A549 treated with DMSO at 1 μM for 4 hours (cell line): ENCODE results near the gene TDRD10. TPM values are rescaled to one million over a fixed set of nuclear protein-coding genes. Genes with fewer than 3 reads are reported as not detected.

Experiments
- total RNA-seq: library from RNA; stranded (reverse); fragments of 200-300 nt; extraction: Qiagen RNA extraction; gene quantifications from 5 replicates; pipeline ENCODE4 v1.2.3, GENCODE V29; 2022; ENCODE audit warnings: low read depth

The TDRD10 gene
- not detected in 5 replicates for total RNA-seq

GRCh38 chr1:154502066-154502743 lies at the start of gene TDRD10, which contains the start of gene SHE:
TDRD10 (plus strand) TSS chr1:154502219; CDS start chr1:154506904, 4,685 bp downstream.
SHE (minus strand) TSS chr1:154502412; CDS start chr1:154502026, 386 bp downstream.

GRCh38 chr1:154557939-154558719 lies 56.1 kb downstream of the TDRD10 start, which contains the start of gene UBE2Q1:
UBE2Q1 (minus strand) TSS chr1:154558662; CDS start chr1:154558553, 109 bp downstream.

GRCh38 chr1:154567386-154568156 lies 65.6 kb downstream of the TDRD10 start, which contains the start of gene CHRNB2:
CHRNB2 (plus strand) TSS chr1:154567778; CDS start chr1:154568045, 267 bp downstream.

Other genes with a start within 250 kb of the TDRD10 start
- gene HAX1, start 229.6 kb upstream of the TDRD10 start, total RNA-seq = 92.5 to 103 TPM (median 96.8 TPM) in 5 replicates
- not detected in 5 replicates for gene AQP10, start 181.1 kb upstream of the TDRD10 start, total RNA-seq
- 25.7 to 37.6 TPM (median 31.0 TPM) in 5 replicates for gene ATP8B2, start 176.7 kb upstream of the TDRD10 start, total RNA-seq
- 10.6 to 15.0 TPM (median 12.2 TPM) in 5 replicates for gene IL6R, start 96.9 kb upstream of the TDRD10 start, total RNA-seq
- gene SHE, start 193 bp downstream of the TDRD10 start, total RNA-seq = 0.03 to 0.11 TPM (median 0.06 TPM) in 4 of 5 replicates, not detected in the other
- gene UBE2Q1, start 56.4 kb downstream of the TDRD10 start, total RNA-seq = 45.2 to 67.4 TPM (median 63.7 TPM) in 5 replicates
- gene CHRNB2, start 65.6 kb downstream of the TDRD10 start, total RNA-seq = 0.36 to 0.45 TPM (median 0.41 TPM) in 5 replicates
- gene ADAR, start 106.0 kb downstream of the TDRD10 start, total RNA-seq = 75.6 to 92.3 TPM (median 86.6 TPM) in 5 replicates